Esophagus mucosa (tissue), 1 donor: Measurements from ENCODE around the gene CDKAL1. TPM values are rescaled to one million over a fixed set of nuclear protein-coding genes. Genes with fewer than 3 reads are reported as not detected.
A peak's percentile ranks its signal among the peaks of the same experiment; 100 is the strongest.
"Not testable (repeated sequence)": the region's sequence is repeated elsewhere in the genome, so short reads cannot be mapped to it uniquely, and the experiment has no call there.

ENCODE experiments used
- ATAC-seq: fragments of 200-7000 bp; cut with Tn5 transposase; one replicate; pipeline ENCODE4 v1.9.1; 2020
- total RNA-seq: library from RNA; stranded (reverse); gene quantifications from one replicate; pipeline ENCODE4 v1.2.4, GENCODE V29; 2023
- donor health status: DM: yes; HTN: yes; CAD: no.

CDKAL1 gene
- total RNA-seq, 1 donor from 2014 or later: 8.2 TPM

GRCh38 chr6:21228411-21228810, 694.2 kb downstream of the CDKAL1 start:
- ATAC-seq: peak; percentile 26

GRCh38 chr6:21228876-21229460, 694.7 kb downstream of the CDKAL1 start:
- ATAC-seq: no peak

GRCh38 chr6:21230536-21230935, 696.3 kb downstream of the CDKAL1 start:
- ATAC-seq: no peak

- ATAC-seq: no peak
Observed at GRCh38 chr6:21235162-21235561, 700.9 kb downstream of the CDKAL1 start.

GRCh38 chr6:21238208-21238607, 704.0 kb downstream of the CDKAL1 start:
- no peak for ATAC-seq

- no peak for ATAC-seq
Observed at GRCh38 chr6:21240709-21241108, 706.5 kb downstream of the CDKAL1 start.

- no peak for ATAC-seq
Observed at GRCh38 chr6:21241231-21242130, 707.2 kb downstream of the CDKAL1 start.

GRCh38 chr6:21244897-21245470, 710.7 kb downstream of the CDKAL1 start:
- ATAC-seq: no peak

GRCh38 chr6:21245488-21245887, 711.2 kb downstream of the CDKAL1 start:
- no peak for ATAC-seq

- ATAC-seq: no peak
Observed at GRCh38 chr6:21246075-21246474, 711.8 kb downstream of the CDKAL1 start.

GRCh38 chr6:21254460-21254859, 720.2 kb downstream of the CDKAL1 start:
- not testable (repeated sequence) for ATAC-seq

GRCh38 chr6:21256197-21256596, 721.9 kb downstream of the CDKAL1 start:
- ATAC-seq: no peak

- ATAC-seq: no peak
Observed at GRCh38 chr6:21257125-21257524, 722.9 kb downstream of the CDKAL1 start.

GRCh38 chr6:21258665-21259064, 724.4 kb downstream of the CDKAL1 start:
- ATAC-seq: no peak

- ATAC-seq: no peak
Observed at GRCh38 chr6:21259660-21260059, 725.4 kb downstream of the CDKAL1 start.

GRCh38 chr6:21262504-21262903, 728.2 kb downstream of the CDKAL1 start:
- ATAC-seq: no peak

GRCh38 chr6:21263531-21264287, 729.5 kb downstream of the CDKAL1 start:
- peak; percentile 78 for ATAC-seq

- no peak for ATAC-seq
Observed at GRCh38 chr6:21264288-21265033, 730.2 kb downstream of the CDKAL1 start.

- ATAC-seq: peak; percentile 35
Observed at GRCh38 chr6:21265034-21265729, 730.9 kb downstream of the CDKAL1 start.

GRCh38 chr6:21265730-21266044, 731.4 kb downstream of the CDKAL1 start:
- ATAC-seq: peak; percentile 76

- no peak for ATAC-seq
Observed at GRCh38 chr6:21270636-21271201, 736.5 kb downstream of the CDKAL1 start.
